GM21619 (cell line): ENCODE data around the gene PARP8.

Source experiments
- ATAC-seq: cut with Tn5 transposase; IDR thresholded peaks from one replicate; pipeline ENCODE4 v1.9.1; 2021; ENCODE audit not compliant: unreplicated experiment

The PARP8 gene

DNA sequence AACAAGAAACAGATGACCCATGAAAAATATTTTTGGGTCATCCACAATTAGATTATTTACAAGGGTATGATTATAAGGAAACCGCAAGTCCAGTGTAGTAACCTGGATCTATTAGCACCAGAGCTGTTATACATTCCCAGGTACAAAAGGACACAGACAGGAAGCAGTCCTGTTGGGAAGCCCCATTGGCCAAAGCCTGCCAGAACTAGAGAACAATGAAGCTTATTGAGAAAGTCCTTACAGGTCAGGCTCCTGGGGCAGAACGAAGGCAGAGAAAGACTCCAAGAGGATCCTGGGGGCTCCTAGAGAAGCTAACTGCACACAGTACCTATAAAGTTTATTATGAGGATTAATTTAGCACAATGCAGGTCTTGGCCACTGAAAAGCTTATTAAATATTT lies 169.9 kb downstream of the PARP8 start:
- no peak for ATAC-seq

DNA sequence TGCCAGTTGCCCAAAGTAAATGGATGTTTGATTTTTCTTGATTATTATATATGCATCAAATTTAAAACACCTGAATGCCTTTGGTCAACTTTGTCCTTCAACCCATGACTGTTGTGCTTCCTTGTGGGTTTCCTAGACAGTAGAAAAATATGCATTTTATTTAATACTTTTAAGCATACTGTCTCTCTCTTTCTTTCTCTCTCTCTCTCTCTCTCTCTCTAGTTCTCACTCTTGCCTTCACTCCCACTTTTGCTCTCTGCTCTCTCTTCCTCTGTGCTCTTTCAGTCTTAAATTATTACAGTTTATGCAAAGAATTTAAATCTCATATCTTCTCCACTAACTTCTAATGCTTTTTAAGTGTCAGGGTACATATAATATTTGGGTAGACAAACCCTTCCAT lies 173.0 kb downstream of the PARP8 start:
- no peak for ATAC-seq

DNA sequence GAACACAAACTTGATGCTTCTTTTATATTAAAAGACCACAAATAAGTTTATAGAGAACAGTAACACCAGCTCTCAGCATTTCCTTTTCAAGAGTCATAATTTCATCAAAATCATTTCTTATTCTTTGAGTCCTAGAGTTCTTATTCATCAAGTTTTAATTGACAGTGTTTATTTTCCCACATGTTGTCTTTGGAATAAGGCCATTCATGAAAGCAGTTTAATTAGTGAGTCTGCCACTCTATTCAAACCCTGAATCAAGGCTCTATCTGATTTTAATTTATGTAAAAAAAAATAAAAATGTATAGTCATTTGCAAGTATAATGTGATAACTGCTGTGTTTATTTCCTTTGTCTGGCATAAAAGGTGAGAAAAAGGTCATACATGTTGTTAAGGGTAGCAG lies 176.7 kb downstream of the PARP8 start:
- ATAC-seq = no peak

- no peak for ATAC-seq
Observed at GRCh38 chr5:50846261-50846660, 179.8 kb downstream of the PARP8 start.

DNA sequence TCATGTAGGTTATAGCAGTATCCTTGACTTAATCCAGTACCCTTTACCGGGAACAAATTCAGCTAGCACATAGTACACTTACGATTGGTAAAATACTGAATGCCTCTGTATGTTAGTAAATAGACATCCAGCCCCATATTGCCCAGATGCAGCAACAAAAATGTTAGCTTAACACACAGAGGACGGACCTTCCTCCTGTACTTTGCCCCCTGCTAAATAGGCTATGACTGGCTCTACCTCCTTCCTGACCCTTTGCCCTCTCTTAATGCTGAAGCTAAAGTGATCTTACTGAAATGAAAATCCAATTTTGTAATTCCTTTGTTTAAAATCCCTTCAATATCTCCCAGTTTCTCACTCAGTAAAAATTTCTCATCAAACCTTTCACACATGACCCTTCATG lies 183.1 kb downstream of the PARP8 start:
- no peak for ATAC-seq

DNA sequence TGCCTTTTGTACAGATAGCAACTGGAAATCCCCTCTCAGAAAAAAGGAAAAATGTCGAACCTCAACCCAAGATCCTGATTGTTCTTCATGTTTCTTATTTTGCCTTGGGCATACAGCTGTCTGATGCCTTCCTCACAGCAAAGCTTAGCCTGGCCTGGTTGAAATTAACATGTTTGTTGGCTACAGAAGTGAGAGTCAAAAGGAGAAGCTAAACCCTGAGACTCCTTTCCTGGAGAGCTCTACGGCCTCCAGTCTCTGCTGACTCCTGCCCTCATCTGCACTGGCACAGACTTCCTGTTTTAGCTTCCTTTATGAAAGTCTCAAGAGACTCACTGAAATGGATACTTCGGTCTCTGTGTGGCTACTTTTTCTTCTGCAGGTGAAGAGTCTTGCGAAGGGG lies 186.7 kb downstream of the PARP8 start:
- ATAC-seq = peak; percentile 78

- ATAC-seq = no peak
Observed at GRCh38 chr5:50854082-50854481, 187.6 kb downstream of the PARP8 start.

- no peak for ATAC-seq
Observed at GRCh38 chr5:50855001-50855400, 188.6 kb downstream of the PARP8 start.

GRCh38 chr5:50856401-50857119 lies 190.1 kb downstream of the PARP8 start:
- peak; percentile 74 for ATAC-seq

DNA sequence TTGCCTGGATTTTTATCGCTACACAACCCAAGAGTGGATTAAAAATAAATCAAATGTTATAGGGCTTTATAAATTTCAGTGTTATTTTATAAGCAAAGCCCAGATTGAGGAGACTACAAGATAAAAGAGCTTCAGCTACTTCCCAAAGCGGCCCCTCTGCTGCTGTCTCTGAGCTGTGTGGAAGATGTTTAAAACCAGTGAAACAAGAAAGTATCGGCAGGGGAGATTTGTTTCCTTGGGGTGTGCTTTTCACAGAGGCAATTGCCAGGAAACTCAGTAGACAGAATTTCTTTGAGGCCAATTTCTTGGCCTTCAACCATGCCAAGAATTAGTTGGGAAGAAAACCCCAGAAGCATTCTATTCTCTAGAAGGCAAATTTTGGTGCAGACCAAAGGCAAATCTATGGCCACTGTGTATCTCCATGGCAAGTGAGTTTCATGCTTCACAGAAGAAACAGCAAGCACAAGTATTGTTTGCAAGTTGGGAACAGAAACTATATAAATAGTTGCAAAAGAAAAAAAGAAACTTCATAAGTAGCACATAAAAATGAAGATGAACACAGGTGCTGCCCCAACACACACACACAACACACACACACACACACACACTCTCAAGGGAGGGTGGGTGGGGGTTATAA lies 197.2 kb downstream of the PARP8 start:
- no peak for ATAC-seq

DNA sequence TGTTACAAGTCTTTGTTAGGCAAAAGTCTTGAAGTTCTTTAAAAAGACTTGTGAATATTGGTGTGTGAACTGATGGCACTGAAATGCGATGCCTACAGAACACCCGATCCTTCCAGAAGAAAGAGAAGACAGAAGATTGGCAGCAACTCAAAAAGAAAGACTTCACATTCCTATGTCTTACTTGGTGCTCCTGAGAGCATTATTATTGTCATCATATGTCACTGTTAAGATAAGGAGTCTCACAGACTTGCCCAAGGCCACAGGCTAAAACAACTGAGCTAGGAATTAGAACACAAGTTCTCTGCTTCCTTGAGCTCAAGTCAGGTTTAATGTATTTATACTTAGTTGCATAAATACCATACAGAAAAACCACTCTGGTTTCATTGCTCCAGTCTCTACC lies 198.0 kb downstream of the PARP8 start:
- ATAC-seq = no peak

- ATAC-seq = no peak
Observed at GRCh38 chr5:50866415-50866814, 200.0 kb downstream of the PARP8 start.

DNA sequence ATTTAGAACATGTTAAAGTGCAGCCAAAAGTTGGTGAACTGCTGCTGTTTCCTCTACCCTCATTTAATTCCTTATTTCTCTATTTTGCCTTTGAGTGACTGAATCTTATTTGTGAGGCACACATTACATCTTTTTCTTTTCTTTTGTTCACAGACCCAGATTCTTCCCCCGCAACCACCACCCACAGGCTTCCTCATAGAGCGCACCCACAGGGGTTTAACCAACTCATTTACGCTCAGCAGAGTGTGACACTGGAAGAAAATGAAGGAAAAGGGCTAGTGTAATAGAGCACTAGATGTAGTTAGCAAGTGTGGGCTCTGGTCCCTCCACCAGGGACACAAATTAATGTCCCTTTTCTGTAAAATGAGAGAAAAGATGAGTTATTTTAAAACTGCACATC lies 200.7 kb downstream of the PARP8 start:
- no peak for ATAC-seq

- ATAC-seq = no peak
Observed at GRCh38 chr5:50873595-50874277, 207.3 kb downstream of the PARP8 start.

DNA sequence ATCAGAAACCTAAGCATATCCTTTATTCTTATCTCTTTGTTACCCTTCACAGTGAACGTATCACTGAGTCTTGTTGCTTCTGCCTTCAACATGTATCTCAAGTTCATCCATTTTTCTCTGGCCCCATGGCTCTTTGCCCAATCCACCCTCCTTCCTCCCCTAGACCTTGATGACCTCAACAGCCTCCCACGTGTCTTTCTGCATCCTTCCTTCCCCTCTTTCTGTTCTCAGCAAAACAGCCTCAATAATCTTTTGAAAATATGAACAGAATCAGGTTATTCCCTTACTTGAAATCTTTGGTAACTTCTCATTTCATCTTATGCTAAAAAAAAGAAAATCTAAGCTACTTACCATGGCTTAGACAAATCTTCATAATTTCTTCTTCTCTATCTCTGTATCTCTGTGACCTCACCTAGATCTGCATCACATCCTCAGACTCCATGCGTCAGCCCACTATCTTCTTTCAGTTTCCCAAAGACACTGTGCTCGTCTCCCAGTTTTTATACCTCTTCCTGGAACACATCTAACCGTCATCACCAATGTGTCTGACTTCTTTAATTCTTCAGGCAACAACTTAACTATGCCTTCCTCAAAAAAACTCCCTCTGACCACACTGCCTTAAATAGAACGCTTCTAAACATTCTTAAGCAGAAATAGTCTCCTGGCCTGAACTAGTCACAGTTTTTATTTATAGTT lies 208.0 kb downstream of the PARP8 start:
- ATAC-seq = no peak

DNA sequence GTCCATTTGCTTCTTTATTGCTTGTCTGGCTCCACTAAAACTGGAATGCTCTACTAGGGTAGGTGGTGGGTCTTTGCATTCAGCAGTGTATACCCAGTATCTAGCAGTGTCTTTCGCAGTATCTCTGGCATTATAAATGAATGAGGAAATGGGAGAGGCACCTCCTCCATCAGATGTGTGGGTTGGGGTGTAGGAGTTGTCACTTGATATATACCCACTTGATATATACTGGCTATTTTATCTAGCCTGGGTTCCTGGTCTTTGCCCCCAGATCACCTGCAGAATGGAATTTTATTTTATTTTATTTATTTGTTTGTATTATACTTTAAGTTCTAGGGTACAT lies 208.5 kb downstream of the PARP8 start:
- ATAC-seq = no peak

- ATAC-seq = no peak
Observed at GRCh38 chr5:50878470-50878869, 212.0 kb downstream of the PARP8 start.

DNA sequence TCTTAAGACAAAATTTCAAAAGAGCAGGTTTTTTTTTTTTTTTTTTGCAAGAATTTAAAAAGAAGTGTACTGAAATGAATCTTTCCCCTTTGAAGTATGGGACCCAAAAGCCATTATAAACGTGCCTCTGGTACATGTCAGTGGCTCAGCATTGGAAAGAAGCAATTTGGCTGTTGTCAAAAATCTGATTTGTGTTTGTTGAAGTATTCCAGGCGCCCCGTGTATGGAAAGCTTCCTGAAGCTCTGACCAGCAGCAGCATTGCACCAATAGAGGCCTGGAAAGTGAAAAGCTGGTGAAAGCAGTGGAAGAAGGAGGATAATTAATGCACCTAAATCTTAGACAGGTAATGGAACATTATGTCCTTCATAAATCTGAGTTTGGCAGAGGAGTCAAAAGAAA lies 215.0 kb downstream of the PARP8 start:
- no peak for ATAC-seq

- no peak for ATAC-seq
Observed at GRCh38 chr5:50886657-50887345, 220.4 kb downstream of the PARP8 start.

- ATAC-seq = no peak
Observed at GRCh38 chr5:50887889-50888633, 221.6 kb downstream of the PARP8 start.

- ATAC-seq = no peak
Observed at GRCh38 chr5:50888751-50889150, 222.3 kb downstream of the PARP8 start.
